T1000 (cell line): ENCODE results near the gene NR0B2.

Experiments
- DNase-seq: peaks from one replicate; lab custom pipeline; 2025; ENCODE audit warnings: mixed read lengths; lab: John Stamatoyannopoulos, UW

Gene NR0B2

DNA sequence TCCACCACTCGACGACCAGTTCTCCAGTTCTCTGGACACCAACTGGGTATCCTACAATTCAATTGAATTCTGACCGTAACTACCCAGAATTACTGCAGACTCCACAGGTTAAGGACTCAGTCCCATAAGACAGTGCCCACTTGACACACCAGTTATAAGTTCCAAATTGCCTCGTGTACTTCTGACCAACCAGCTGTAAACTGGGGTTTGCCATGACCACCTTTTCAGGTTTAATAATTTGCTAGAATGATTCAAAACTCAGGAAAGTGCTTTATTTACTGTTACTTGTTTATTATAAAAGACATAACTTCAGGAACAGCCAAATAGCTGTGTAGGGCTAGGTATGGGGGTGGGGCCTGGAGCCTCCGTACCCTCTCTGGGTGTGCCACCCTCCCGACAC, 23.0 kb upstream of the NR0B2 start:
- DNase-seq = no peak

DNA sequence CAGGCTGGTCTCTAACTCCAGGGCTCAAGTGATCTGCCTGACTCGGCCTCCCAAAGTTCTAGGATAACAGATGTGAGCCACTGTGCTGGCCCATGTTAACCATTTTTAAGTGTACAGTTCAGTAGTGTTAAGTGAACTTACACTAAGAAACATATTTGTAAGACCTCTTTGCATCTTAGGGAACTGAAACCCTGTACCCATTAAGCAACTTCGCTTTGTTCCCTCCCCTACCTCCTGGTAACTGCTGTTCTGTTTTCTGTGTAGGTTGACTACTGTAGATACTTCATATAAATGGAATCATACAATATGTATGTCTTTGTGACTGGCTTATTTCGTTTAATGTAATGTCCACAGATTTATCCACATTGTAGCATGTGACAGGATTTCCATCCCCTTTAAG, 18.8 kb upstream of the NR0B2 start:
- DNase-seq = no peak

DNA sequence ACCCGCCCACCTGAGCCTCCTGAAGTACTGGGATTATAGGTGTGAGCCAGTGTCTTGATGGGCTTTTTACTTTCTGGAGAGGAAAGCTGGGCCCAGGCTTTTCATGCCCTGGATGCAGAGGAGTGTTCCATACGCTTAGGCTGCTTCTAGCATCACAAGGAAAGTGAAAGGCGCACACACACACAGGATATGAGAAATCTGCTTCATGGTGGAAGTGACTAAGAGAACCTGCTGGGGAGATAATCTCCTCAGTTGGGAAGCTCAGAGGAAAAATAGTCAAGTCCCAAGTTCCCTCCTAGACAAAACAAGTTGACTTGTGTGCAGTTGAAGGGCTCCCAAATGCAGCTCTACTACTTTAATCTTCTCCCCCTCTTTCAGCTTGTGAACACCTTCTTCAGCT, 9.9 kb upstream of the NR0B2 start:
- DNase-seq = no peak

DNA sequence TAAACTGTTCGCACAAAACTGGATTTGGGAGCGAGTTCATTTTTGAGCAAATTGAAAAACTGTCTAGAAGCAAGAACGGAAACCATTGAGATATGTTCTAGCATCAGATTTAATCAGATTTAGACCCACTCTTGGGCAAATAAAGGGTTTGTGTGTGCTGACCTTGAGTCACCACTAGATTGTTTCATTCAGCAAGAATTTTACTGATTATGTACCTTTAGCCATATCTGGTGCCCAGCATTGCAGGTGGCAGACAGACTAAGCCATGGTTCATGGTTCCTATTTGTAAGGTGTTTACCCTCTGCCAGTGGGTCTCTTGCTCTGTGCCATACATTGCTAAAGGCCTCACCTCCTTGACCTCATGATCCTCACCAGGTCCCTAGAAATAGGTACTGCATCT, 9.1 kb upstream of the NR0B2 start:
- DNase-seq = no peak

DNA sequence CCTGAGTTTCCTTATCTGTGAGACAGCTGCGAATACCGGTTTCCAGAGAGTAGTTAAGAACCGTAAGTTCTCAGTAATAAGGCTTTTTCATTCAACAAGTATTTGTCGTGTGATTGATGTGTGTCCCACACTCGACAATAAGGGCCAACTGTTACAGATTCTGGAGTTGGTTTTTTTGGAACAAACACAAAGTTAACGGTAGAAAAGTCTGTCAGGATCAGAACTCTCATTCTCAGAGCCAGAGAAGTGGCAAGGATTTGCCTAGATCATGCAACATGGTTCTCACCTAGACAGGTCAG, 8.6 kb upstream of the NR0B2 start:
- DNase-seq = no peak

DNA sequence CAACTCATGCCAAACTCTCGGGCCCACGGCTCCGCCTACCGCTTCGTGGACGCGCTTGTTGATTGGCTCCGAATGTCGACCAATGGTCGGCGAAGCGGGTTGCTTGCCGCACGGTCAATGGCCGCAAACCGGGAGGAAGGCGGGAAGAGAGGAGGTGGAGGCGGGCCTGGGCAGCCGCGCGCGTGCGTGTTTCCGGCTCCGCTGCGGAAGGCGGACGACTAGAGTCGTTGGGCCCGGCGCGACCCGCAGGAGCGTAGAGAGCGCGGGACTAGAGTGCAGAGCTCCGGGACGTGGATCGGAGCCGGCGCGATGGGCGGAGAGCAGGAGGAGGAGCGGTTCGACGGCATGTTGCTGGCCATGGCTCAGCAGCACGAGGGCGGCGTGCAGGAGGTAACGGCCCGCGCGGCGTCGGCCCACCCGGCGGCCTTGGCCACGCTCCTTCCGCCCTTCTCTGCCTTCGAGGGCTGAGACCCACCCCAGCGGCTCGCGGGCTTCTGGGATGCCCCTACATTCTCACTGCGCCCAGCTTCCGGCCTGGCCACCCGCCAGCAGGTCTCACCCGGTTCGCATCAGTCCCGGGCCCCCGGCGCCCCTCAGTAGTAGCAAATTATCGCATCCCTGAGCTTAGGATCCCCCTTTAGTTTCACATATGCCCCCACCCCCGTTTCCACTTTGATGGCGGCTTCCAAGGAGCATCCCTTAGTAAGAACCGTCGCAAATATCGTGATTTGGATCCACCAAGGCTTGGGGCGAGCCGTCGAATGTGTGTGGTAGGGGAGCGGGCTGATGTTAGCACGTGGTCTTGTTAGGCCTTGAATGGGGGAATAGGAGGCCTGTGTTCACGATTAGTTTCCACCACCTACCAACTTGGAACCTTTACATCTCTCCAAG, 8.0 kb upstream of the NR0B2 start, which contains the start of gene NUDC:
Gene NUDC, plus strand, starts transcription at position 204 of the 891 bp plus-strand sequence. Its CDS starts 106 bp downstream, at position 310.
- peak; percentile 96 for DNase-seq

DNA sequence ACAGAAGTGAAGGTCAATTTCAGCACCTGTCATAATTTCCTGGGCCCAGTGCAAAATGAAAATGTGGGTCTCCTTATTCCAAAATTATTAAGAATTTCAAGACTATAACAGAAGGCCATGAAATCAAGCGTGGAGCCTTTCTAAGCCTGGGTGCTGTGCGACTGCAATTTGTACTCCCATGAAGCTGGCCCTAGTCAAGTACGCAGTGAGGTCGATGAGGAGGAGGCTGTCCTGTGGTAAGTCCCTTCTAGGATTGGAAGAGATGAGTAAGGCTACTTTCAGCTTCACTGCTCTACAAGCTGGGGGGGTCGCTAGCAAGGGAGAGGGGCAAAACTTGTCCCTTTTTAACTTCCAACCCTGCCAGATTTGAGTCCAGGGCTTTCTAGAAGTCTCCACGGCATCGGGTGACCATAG, 7.4 kb upstream of the NR0B2 start:
- DNase-seq = no peak

DNA sequence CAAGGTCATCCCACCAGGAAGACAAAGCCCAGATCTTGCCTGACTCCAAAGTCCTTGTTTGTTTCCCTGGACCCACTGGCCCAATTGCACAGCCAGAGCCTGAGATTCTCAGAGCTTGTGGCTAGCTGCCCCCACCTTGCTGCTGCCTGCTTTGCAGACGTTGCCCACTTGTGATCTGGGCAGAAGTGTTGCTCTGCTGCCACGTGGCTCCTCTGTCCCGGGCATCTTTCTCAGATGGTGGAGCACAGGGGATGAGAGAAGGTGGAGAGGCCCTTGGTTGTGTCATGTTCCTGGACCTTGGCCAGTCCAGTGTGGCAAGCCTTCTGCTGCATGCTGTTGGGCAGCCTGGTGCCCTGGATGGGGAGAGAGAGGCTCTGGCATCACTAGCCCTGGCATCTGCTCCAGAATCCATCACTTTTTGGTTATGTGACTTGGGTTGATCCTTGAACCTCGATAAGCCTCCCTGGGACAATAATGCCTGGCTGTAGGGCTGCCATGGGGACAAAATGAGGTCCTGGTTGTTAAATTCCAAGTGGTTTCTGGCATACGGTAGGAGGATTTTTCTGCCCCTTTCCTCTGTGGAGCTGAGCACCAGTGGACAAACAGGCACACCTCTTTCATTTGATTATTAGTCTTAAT, 1.5 kb upstream of the NR0B2 start:
- no peak for DNase-seq

DNA sequence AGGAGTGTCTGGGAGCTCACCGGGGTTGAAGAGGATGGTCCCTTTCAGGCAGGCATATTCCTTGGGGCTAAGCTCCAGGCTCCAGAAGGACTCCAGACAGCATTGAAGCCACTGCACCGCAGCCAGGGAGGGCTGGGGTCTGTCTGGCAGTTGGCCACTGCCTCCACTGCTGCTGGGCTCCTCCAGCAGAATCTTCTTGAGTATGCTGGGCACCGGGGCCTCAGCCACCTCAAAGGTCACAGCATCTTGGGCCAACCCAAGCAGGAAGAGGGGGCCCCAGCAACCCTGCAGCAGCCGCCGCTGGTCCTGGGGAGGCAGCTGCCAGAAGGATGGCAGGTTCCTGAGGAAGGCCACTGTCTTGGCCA, 404 bp downstream of the NR0B2 start:
- DNase-seq = no peak

DNA sequence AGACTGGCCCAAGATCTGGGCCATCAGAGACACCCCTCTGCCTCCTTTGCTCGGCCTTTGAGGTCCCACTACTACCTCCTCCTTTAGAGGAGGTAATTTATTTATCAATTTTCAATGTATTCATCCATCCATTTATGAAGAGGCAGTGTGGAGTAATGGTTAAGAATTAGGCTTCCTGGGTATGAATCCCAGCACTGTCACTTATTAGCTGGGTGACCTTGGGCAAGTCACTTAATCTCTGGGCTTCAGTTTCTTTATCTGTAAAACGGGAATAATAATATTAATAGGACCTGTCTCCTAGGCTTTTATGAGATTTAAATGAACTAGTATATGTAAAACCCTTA, 1.7 kb downstream of the NR0B2 start:
- DNase-seq = no peak

DNA sequence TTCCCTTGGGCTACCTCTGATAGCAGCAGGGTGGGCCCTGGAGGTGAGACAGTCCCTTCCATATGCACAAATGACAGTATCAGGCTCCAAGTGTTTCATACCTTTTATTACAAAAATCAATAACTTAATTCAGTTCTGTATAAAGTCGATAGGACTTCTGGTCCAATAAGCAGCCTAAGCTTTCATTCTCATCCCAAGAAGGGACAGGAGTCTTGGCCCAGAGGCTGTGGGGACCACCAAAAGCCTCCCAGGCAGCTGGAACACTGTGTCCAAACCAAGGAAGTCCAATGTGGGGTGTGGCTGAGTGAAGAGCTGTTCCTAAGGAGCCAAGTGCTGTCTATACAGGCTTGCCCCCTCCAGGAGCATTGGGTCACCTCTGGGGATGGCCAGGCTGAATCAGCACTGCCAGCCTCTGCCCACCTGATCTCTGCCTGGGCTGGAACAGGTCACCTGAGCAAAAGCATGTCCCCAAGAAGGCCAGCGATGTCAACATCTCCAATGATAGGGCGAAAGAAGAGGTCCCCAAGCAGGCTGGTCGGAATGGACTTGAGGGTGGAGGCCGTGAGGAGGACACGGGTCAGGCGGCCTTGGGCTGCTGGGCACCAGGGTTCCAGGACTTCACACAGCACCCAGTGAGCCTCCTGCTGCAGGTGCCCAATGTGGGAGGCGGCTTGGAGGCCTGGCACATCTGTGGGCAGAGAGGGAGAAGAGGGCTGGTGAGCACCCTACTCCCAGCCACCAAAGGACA, 2.2 kb downstream of the NR0B2 start:
- DNase-seq = no peak

DNA sequence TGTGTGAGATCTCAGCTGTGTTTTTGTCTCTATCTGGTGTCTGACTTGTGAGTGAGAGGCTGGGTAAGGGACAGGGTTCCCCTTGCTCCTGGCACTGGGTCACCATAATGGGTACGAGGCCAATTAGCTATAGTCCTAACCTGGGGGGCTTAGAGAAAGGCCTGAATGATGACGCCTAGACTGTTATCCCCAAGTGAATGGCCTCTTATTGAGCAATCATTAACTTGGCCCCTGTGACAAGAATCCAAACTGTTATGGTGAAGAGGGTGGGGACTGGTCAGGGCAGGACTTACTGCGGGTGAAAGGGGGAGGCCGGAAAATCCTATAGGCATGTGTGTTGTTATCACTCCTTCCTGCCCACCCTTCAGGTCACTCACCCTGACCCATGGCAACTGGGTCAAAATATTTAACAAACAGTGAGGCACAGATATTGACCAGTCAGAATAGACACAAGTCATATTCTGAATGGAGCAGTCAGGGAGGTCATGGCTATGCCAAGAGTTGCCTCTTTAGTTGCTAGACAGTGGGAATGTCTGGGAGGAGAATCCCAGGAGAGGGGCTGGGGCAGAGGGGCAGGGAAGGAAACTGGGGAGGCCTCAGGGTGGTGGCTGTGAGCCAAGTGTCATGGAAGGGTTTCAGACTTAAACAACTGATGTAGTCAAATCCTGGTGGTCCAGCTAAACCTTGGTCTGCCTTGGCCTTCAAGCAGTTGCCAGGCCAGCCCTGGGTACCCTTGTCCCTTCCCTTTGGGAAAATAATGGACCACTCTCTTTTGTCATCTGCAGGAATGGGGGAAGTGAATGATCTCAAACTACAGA, 3.2 kb downstream of the NR0B2 start:
- no peak for DNase-seq

DNA sequence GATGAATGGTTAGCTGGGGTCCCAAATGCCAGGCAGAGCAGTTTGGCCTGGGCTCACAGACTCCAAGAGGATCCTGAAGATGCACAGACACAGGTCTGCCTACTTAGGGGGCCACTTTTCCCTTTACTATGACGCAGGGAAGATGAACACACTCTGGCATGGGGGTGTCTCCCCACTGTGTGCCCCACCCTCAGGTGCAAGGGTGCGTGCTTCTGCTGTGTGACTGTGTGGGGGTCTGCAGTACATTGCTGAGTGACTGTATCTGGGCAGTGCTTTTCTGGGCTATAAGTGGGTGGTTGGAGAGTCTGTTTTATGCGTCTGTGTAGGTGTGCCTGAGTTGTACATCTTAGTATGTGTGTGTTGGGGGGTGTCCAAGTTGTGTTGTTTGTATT, 3.8 kb downstream of the NR0B2 start:
- DNase-seq = no peak

DNA sequence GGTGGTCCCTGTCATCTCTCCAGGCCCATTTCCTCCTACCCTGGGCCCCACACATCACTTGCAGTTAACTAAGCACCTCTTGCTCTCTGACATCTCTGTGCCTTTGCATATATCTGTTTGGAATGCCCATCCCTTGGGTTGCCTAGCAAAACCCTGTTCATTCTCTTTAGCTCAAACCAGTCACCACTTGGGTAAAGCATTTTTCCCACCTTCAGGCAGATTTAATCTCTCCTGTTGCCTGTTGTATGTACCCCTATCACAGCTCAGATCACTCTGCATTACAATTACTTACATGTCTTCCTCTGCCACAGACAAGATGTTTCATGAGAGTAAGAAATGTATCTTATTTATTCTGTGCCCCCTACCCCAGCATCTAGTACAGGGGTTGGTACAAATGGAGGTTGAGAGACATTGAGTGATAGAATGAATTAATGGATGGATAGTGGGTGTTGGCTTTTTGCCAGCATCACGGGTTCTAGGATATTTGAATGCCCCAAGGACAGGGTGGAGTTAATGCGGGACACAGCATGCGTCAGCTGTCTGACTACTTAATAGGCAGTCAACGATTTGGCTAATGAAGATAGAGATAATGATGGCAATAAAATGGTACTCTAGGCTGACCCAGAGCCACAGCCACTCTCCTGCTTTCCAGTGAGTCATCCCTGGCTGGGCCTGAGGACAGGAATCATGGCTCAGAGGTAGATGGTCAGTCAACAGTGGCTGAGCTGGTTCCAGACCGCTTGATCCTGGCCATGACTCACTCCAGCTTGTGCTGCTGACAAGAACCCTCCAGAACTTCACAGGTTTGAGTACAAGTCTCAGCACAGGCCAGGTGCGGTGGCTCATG, 6.5 kb downstream of the NR0B2 start:
- peak; percentile 77 for DNase-seq

DNA sequence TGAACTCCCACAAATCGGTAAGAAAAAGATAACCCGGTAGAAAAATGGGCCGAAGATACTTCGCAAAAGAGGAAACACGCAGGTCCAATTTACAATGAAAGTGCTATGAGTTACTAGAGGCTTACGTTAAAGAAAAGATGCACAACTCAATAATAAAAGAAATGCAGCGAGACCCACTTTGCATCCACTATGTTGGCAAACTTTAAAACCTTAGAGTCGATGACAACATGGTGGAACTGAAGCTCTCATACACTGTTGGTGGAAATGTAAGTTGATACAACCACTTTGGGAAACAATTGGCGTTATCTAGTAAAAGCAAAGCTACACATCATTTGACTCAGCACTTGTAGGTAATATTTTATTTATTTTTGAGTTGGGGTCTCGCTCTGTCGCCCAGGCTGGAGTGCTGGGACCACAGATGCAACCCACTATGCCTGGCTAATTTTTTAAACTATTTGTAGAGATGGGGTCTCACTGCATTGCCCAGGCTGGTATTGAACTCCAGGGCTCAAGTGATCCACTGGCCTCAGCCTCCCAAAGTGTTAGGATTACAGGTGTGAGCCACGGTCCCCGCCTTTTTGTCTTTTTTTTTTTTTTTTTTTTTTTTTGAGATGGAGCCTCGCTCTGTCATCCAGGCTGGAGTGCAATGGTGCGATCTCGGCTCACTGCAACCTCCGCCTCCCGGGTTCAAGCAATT, 12.8 kb downstream of the NR0B2 start:
- no peak for DNase-seq

DNA sequence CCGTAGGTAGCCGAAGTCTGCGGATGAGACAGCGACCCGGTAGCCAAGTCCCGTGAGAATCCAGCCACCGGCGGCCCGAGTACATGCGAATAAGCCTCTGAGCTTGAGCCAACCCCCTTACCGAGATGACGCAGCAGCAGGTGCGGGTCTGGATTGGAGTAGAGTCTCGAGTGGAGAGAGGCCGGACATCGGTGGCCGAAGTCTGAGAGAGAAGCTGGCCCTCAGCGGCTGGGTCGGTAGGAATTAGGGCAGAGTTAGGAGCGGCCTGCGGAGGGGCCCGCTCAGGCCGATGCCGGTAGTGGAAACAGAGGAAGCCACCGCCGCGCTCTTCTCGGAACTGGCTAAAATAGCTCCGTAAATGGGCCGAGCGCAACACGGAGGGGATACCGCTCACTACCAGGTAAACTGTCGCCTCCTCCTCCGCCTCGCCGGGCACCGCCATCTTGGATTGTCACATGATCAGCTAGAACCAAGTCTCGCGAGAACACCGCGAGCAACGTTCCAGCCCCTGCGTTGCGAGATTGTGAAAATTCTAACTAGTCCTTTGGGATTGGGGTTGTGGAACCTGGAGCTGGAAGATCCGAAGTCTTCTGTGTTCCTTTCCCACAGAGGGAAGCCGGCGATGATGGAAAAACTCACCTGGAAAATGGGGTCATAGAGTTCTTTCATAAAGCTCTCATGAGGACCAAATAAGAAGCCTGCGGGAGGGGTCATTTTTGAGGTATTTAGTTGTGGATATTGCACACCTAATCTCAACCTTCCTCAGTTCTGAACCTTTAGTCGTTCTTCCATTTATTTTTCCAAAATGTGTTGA, 13.6 kb downstream of the NR0B2 start, which contains the start of gene GPATCH3:
Gene GPATCH3, minus strand, starts transcription at position 467 of the 814 bp plus-strand sequence. Its CDS starts 25 bp downstream, at position 442.
- peak; percentile 89 for DNase-seq

DNA sequence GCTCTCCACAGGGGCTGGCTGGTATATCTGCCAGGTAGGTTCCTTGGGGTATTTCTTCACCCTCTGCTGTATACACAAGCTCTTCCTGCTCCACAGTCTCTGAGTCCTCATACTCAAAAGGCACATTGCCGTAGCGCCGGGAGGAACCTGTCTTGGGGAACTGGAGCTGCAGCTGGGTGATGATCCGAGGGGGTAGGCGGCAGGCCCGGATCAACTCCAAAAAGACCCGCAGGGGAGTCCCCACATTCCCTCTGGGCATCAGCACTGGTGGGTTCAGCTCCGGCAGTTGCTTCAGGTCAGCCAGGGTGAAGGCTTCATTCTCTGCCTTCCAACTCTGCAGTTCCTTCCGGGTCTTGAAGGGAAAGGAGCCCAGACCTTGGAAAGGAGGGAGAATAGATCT, 16.4 kb downstream of the NR0B2 start:
- no peak for DNase-seq

DNA sequence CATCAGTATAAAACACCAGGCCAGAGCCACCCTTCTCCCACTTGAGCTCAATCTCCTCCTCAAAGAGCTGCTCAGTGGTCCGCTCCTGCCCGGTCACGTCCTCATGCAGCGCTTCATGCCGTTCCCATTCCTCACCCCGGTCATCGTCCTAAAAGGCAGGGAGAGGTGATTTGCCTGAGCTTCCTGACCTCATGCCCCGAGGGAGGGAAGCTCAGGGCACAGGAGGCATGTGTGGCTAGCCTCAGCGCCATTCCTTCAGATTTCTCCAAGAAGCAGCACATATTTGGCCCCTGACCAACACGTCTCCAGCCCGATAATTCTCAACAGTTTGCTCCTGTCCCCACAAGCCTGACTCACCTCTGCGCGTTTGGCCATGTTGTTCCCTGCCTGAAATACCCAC, 19.5 kb downstream of the NR0B2 start:
- no peak for DNase-seq

DNA sequence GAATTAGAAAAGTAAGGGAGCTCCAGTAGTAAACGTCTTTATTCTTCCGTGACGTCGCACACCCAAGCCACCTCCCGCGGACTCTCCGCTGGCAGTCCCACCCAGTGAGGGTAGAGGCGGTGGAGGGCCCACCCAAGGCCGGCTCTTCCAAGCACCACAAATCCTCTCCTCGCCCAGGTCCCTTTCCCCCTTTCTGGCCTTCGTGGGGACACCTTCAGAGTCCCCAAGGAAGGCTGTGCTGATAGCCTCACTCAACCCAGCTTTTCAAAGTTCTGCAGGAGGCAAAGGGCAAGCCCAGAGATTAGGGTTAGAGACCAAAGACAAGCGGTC, 23.3 kb downstream of the NR0B2 start:
- no peak for DNase-seq
